Body of pancreas (tissue), 4 donors: Measurements from ENCODE around the gene C12orf75.

Experiments used
- CTCF ChIP-seq, 7 experiments: fragments of 450-650 bp in 4 of 7; fragments of 200-600 bp in 3 of 7; sonication (generic) in 3 of 7; IDR thresholded peaks; one replicate each; pipeline ENCODE4 v1.5.1; 2016 to 2019; ENCODE audit warnings: antibody characterized with exemption in 7 of 7
- POLR2A ChIP-seq, 3 donors: fragments of 450-650 bp; IDR thresholded peaks; one replicate each; pipeline ENCODE4 v1.6.1; 2016; ENCODE audit warnings: antibody characterized with exemption in 3 of 3, mild to moderate bottlenecking in 2 of 3

GRCh38 chr12:105396983-105397382 lies 66.5 kb downstream of the C12orf75 start:
- TF ChIP-seq POLR2A (IDR thresholded peaks at IDR 0.05) (no peak), CTCF (IDR thresholded peaks at IDR 0.05) (no peak)
